ENCODE data around the gene OSBPL10. TPM values are rescaled to one million over a fixed set of nuclear protein-coding genes. Genes with fewer than 3 reads are reported as not detected.

The OSBPL10 gene
- total and polyA plus RNA-seq, 4 donors: 3.9 to 33.0 (median 13.1) TPM

- no peak for DNase-seq
- Histone ChIP-seq H3K4me1 (ENCODE audit: control insufficient read depth in 5 of 5, insufficient read depth in 5 of 5, low read length in 5 of 5) (no peaks in the 10 kb centered on the region), H3K9ac (ENCODE audit: insufficient read depth in 1 of 2, low read length in 2 of 2) (no peak overlapping the region), H3K27me3 (ENCODE audit: control insufficient read depth in 3 of 3, insufficient read depth in 3 of 3, low read length in 2 of 3) (no peaks in the 10 kb centered on the region), H3K9me3 (ENCODE audit: control insufficient read depth in 4 of 4, insufficient read depth in 3 of 4, low read length in 3 of 4) (peaks cover 3 to 14% (median 10%) of the 10 kb centered on the region in 4 donors), H3K27ac (ENCODE audit: low read depth in 1 of 2, low read length in 1 of 2) (no peak overlapping the region), H3K36me3 (ENCODE audit: control insufficient read depth in 4 of 4, insufficient read depth in 4 of 4, low read length in 4 of 4) (peaks cover 0 to 18% (median 8%) of the 10 kb centered on the region in 4 donors), H3K4me3 (no peak overlapping the region)
- TF ChIP-seq, protein P1, sequence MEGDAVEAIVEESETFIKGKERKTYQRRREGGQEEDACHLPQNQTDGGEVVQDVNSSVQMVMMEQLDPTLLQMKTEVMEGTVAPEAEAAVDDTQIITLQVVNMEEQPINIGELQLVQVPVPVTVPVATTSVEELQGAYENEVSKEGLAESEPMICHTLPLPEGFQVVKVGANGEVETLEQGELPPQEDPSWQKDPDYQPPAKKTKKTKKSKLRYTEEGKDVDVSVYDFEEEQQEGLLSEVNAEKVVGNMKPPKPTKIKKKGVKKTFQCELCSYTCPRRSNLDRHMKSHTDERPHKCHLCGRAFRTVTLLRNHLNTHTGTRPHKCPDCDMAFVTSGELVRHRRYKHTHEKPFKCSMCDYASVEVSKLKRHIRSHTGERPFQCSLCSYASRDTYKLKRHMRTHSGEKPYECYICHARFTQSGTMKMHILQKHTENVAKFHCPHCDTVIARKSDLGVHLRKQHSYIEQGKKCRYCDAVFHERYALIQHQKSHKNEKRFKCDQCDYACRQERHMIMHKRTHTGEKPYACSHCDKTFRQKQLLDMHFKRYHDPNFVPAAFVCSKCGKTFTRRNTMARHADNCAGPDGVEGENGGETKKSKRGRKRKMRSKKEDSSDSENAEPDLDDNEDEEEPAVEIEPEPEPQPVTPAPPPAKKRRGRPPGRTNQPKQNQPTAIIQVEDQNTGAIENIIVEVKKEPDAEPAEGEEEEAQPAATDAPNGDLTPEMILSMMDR (IDR thresholded peaks at IDR 0.05; ENCODE audit: control extremely low read depth, extremely low read depth): no peak
- no peak for ATAC-seq (ENCODE audit: insufficient read depth, low FRiP score)
- WGBS, 2 donors: 91 to 94% methylated on average over 5 of the region's 5 CpGs
Observed at GRCh38 chr3:31645256-31645655, 335.8 kb downstream of the OSBPL10 start.

DNA sequence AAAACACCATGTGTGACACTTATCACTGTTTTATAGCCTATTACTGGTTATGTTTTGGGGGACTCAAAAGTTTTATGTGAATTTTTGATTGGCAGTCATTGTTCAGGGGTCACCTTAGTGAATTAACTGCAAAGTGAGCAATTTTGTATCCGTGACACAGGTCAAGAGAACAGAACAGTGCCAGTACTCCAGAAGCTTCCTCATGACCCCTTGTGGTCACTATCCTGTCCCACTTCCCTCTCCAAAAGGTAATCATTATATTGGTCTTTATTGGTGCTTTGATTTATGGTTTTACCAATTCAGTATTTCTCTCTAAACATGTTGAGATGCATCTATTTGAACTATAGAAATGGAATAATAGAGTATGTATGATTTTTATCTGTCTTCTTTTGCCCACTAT, 341.2 kb downstream of the OSBPL10 start:
- WGBS, 2 donors: 93 to 100% methylated on average over 1 of the region's 1 CpG
- Histone ChIP-seq H3K9me3 (ENCODE audit: control insufficient read depth in 4 of 4, insufficient read depth in 3 of 4, low read length in 3 of 4) (no peaks in the 10 kb centered on the region), H3K36me3 (ENCODE audit: control insufficient read depth in 4 of 4, insufficient read depth in 4 of 4, low read length in 4 of 4) (peaks cover 0 to 3% (median under 1%) of the 10 kb centered on the region in 4 donors), H3K27me3 (ENCODE audit: control insufficient read depth in 3 of 3, insufficient read depth in 3 of 3, low read length in 2 of 3) (no peaks in the 10 kb centered on the region), H3K4me3 (no peak overlapping the region), H3K27ac (ENCODE audit: low read depth in 1 of 2, low read length in 1 of 2) (no peak overlapping the region), H3K9ac (ENCODE audit: insufficient read depth in 1 of 2, low read length in 2 of 2) (no peak overlapping the region), H3K4me1 (ENCODE audit: control insufficient read depth in 5 of 5, insufficient read depth in 5 of 5, low read length in 5 of 5) (no peaks in the 10 kb centered on the region)
- TF ChIP-seq, protein P1 (IDR thresholded peaks at IDR 0.05; ENCODE audit: control extremely low read depth, extremely low read depth): no peak
- no peak for DNase-seq
- no peak for ATAC-seq (ENCODE audit: insufficient read depth, low FRiP score)

- H3K9ac ChIP-seq (ENCODE audit: insufficient read depth in 1 of 2, low read length in 2 of 2): no peak overlapping the region
- TF ChIP-seq, protein P1 (IDR thresholded peaks at IDR 0.05; ENCODE audit: control extremely low read depth, extremely low read depth): no peak
- H3K9me3 ChIP-seq (ENCODE audit: control insufficient read depth in 4 of 4, insufficient read depth in 3 of 4, low read length in 3 of 4): no peaks in the 10 kb centered on the region
- peaks cover 2 to 9% (median 4%) of the 10 kb centered on the region in 4 donors for H3K36me3 ChIP-seq (ENCODE audit: control insufficient read depth in 4 of 4, insufficient read depth in 4 of 4, low read length in 4 of 4)
- no peak for ATAC-seq (ENCODE audit: insufficient read depth, low FRiP score)
- H3K27ac ChIP-seq (ENCODE audit: low read depth in 1 of 2, low read length in 1 of 2): no peak overlapping the region
- H3K4me1 ChIP-seq (ENCODE audit: control insufficient read depth in 5 of 5, insufficient read depth in 5 of 5, low read length in 5 of 5): peaks cover 0 to 1% (median 0%) of the 10 kb centered on the region in 5 donors
- H3K27me3 ChIP-seq (ENCODE audit: control insufficient read depth in 3 of 3, insufficient read depth in 3 of 3, low read length in 2 of 3): no peaks in the 10 kb centered on the region
- H3K4me3 ChIP-seq: no peak overlapping the region
- DNase-seq: no peak
- WGBS, 2 donors: 35 to 39% methylated on average over 2 of the region's 2 CpGs
Observed at GRCh38 chr3:31636694-31637442, 344.2 kb downstream of the OSBPL10 start.
